Esophagus muscularis mucosa (tissue), 4 donors: ENCODE results near the gene MARCKSL1. TPM values are rescaled to one million over a fixed set of nuclear protein-coding genes. Genes with fewer than 3 reads are reported as not detected.

Experiments used
- DNase-seq: peaks from one replicate; pipeline ENCODE4 v3.0.0-alpha.2; 2017; ENCODE audit errors: extremely low spot score
- H3K27ac ChIP-seq, 4 donors: fragments of 200-600 bp; sonication (generic); replicated peaks in 1 of 4; 1 replicate in 3 of 4; 2 replicates in 1 of 4; pipeline ENCODE4 v1.5.1; 2016 to 2019; ENCODE audit warnings: mild to moderate bottlenecking in 1 of 4
- H3K27me3 ChIP-seq, 4 donors: fragments of 200-600 bp; sonication (generic); one replicate each; pipeline versions ENCODE4 v1.5.1 to v1.6.0; 2016 to 2019
- H3K36me3 ChIP-seq, 4 donors: fragments of 200-600 bp; sonication (generic); one replicate each; pipeline ENCODE4 v1.5.1; 2016 to 2019
- H3K4me1 ChIP-seq, 4 donors: fragments of 200-600 bp; sonication (generic); one replicate each; pipeline ENCODE4 v1.5.1; 2016 to 2019
- H3K4me3 ChIP-seq, 4 donors: fragments of 200-600 bp; sonication (generic); 1 replicate in 2 of 4; 2 replicates in 2 of 4; pipeline ENCODE4 v1.5.1; 2016 to 2019; ENCODE audit warnings: mild to moderate bottlenecking in 4 of 4, moderate library complexity in 1 of 4
- H3K9me3 ChIP-seq, 4 donors: fragments of 200-600 bp; sonication (generic); 1 replicate in 3 of 4; 2 replicates in 1 of 4; pipeline ENCODE4 v1.5.1; 2016 to 2019
- EP300 ChIP-seq: sonication (generic); formaldehyde crosslinking; IDR thresholded peaks from one replicate; pipeline ENCODE4 v1.6.1; 2017; ENCODE audit warnings: antibody characterized with exemption
- POLR2A ChIP-seq: fragments of 450-650 bp; IDR thresholded peaks from one replicate; pipeline ENCODE4 v1.6.1; 2017; ENCODE audit warnings: antibody characterized with exemption, moderate library complexity, mild to moderate bottlenecking, low read depth
- POLR2AphosphoS5 ChIP-seq, 2 donors: sonication (generic); formaldehyde crosslinking; IDR thresholded peaks; one replicate each; pipeline ENCODE4 v1.6.1; 2017; ENCODE audit warnings: antibody characterized with exemption in 2 of 2
- WGBS: methylation state at CpG from one replicate; pipeline ENCODE4 v1.1.5; 2018; 5-methylcytosine and 5-hydroxymethylcytosine counted together
- intact Hi-C: fragments of 100-400 bp; cut with DNase I; formaldehyde crosslinking; loops from one replicate; pipeline ENCODE4 v1.15.1; 2023
- total RNA-seq, 4 donors: library from RNA; depleted of rRNA; stranded (reverse); fragments of >200 nt; gene quantifications; one replicate each; pipeline versions ENCODE4 v1.1.0 to v1.2.1, GENCODE V29; 2016
- TF ChIP-seq, protein P1 (sequence below), 3 experiments: fragments of 200-600 bp in 2 of 3; fragments of 450-650 bp in 1 of 3; sonication (generic) in 2 of 3; IDR thresholded peaks; one replicate each; pipeline ENCODE4 v1.5.1; 2017 to 2019; ENCODE audit warnings: antibody characterized with exemption in 3 of 3, mild to moderate bottlenecking in 2 of 3, moderate library complexity in 1 of 3

Gene MARCKSL1
- total RNA-seq, 4 donors from 2014 or later = 4.2 to 10.9 (median 9.2) TPM

DNA sequence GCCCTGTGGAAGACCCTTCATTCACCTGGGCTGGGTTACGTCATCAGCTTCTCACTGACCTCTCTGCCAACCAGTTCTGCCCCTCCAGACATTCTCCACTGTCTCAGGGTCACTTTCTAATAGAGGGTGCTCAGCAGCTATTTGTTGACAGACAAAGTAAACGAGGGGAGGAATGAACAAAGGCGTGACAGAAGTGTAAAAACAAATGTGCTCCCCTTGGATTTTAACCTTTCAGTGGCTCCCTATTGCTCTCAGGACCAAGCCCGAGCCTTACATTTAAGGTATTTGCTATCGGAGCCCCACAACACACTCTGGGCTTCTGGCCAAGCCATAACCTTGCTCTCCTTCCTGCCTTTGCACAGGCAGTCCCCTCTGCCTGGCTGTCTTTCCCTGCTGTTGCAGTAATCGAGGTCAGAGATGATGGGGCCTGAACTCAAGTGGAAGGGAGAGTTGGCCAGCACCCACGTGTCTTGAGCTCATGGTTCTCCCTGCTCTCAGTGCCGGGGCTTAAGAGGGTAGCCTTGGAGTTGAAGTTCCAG is 9.3 kb upstream of the MARCKSL1 start:
- 45% methylated on average over 6 of the region's 8 CpGs for WGBS
- Histone ChIP-seq H3K4me3 (no peak overlapping the region), H3K9me3 (no peaks in the 10 kb centered on the region), H3K36me3 (no peaks in the 10 kb centered on the region), H3K27ac (no peak overlapping the region), H3K27me3 (no peaks in the 10 kb centered on the region), H3K4me1 (peaks cover 11 to 30% (median 15%) of the 10 kb centered on the region in 4 donors)
- DNase-seq = no peak
- intact Hi-C loops = no loop called here
- TF ChIP-seq POLR2A = no peak
- TF ChIP-seq EP300 = no peak
- no peak for TF ChIP-seq POLR2AphosphoS5 (IDR thresholded peaks at IDR 0.05)
- TF ChIP-seq, protein P1, sequence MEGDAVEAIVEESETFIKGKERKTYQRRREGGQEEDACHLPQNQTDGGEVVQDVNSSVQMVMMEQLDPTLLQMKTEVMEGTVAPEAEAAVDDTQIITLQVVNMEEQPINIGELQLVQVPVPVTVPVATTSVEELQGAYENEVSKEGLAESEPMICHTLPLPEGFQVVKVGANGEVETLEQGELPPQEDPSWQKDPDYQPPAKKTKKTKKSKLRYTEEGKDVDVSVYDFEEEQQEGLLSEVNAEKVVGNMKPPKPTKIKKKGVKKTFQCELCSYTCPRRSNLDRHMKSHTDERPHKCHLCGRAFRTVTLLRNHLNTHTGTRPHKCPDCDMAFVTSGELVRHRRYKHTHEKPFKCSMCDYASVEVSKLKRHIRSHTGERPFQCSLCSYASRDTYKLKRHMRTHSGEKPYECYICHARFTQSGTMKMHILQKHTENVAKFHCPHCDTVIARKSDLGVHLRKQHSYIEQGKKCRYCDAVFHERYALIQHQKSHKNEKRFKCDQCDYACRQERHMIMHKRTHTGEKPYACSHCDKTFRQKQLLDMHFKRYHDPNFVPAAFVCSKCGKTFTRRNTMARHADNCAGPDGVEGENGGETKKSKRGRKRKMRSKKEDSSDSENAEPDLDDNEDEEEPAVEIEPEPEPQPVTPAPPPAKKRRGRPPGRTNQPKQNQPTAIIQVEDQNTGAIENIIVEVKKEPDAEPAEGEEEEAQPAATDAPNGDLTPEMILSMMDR (IDR thresholded peaks at IDR 0.05) = no peak

DNA sequence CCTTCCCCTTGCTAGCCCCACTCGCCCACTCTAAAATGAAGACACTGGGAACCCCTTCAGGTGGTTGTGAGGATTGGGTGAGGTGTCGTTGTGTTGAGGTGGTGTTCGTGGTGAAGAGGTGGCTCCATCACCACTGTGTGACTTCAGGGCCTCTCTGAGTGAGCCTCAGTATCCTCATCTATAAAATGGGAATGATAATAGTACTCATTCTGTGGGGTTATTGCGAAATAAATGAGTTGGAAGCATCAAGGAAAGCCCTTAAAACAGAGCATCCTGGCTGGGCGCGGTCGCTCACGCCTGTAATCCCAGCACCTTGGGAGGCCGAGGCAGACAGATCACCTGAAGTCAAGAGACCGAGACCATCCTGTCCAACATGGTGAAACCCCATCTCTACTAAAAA is 6.7 kb upstream of the MARCKSL1 start:
- H3K4me1 ChIP-seq = peaks cover 8 to 24% (median 12%) of the 10 kb centered on the region in 4 donors
- no peaks in the 10 kb centered on the region for H3K36me3 ChIP-seq
- no peaks in the 10 kb centered on the region for H3K27me3 ChIP-seq
- DNase-seq = no peak
- 90% methylated on average over 10 of the region's 10 CpGs for WGBS
- no peak overlapping the region for H3K4me3 ChIP-seq
- no peaks in the 10 kb centered on the region for H3K9me3 ChIP-seq
- intact Hi-C loops = no loop called here
- TF ChIP-seq, protein P1 (IDR thresholded peaks at IDR 0.05) = no peak
- TF ChIP-seq POLR2AphosphoS5 (IDR thresholded peaks at IDR 0.05) (no peak), POLR2A (no peak), EP300 (no peak)
- H3K27ac ChIP-seq = no peak overlapping the region

DNA sequence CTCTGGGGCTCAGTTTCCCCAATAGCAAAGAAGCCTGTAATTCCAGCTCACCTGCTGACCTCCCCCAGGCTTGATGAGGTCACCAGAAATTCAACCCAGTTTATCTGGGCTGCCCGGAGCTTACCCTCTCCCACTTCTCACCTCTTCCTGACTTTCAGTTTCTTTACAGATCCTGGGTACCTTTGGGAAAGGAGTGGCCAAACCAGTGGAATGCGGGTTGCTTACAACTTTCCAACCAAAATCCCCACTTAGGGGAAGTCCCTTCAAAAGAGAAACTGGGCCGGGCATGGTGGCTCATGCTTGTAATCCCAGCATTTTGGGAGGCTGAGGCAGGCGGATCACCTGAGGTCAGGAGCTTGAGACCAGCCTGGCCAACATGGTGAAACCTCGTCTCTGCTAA is 5.9 kb upstream of the MARCKSL1 start:
- Histone ChIP-seq H3K27ac (no peak overlapping the region), H3K27me3 (no peaks in the 10 kb centered on the region), H3K9me3 (no peaks in the 10 kb centered on the region), H3K4me1 (peaks cover 14 to 31% (median 19%) of the 10 kb centered on the region in 4 donors), H3K4me3 (no peak overlapping the region), H3K36me3 (no peaks in the 10 kb centered on the region)
- 87% methylated on average over 5 of the region's 5 CpGs for WGBS
- no peak for TF ChIP-seq POLR2A
- no peak for TF ChIP-seq EP300
- TF ChIP-seq POLR2AphosphoS5 (IDR thresholded peaks at IDR 0.05) = no peak
- TF ChIP-seq, protein P1 (IDR thresholded peaks at IDR 0.05) = no peak
- intact Hi-C loops = no loop called here
- no peak for DNase-seq

DNA sequence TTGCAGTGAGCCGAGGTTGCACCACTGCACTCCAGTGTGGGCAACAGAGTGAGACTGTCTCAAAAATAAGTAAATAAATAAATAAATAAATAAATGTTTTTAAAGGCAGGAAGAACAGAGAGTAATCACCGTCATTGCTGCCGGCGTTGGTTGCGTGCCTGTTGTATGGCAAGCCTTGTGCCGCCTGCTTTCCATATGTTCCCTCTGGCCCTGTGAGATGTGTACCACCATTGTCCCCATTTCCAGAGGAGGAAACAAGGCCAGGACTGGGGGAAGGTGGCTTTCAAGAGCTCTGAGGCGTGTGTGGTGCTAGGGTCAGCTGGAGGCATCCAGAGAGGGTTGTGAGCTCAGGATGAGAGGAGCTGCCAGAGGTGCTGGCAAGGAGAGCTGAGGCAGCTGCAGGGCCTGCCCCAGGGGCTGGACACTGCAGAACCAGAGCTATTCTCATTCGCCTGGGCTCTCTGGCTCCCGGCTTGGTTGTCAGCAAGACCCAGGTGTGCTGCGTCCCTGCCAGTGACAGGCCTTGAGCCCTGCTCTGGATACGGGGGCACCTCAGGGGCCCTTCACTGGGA is 5.2 kb upstream of the MARCKSL1 start:
- no peak overlapping the region for H3K4me3 ChIP-seq
- H3K4me1 ChIP-seq = peaks cover 21 to 38% (median 26%) of the 10 kb centered on the region in 4 donors
- H3K27ac ChIP-seq = no peak overlapping the region
- H3K27me3 ChIP-seq = no peaks in the 10 kb centered on the region
- no peaks in the 10 kb centered on the region for H3K9me3 ChIP-seq
- DNase-seq = no peak
- intact Hi-C loops = no loop called here
- TF ChIP-seq, protein P1 (IDR thresholded peaks at IDR 0.05) = no peak
- TF ChIP-seq EP300 = no peak
- TF ChIP-seq POLR2A = no peak
- no peak for TF ChIP-seq POLR2AphosphoS5 (IDR thresholded peaks at IDR 0.05)
- WGBS = 82% methylated on average over 11 of the region's 11 CpGs
- no peaks in the 10 kb centered on the region for H3K36me3 ChIP-seq
